Keratinocyte (primary cell): ENCODE data around the gene ID4.

Experiments
- CTCF ChIP-seq, 3 experiments: IDR thresholded peaks in 1 of 3; conservative IDR thresholded peaks in 1 of 3; optimal IDR thresholded peaks in 1 of 3; 2 replicates in 2 of 3; 3 replicates in 1 of 3; pipeline versions ENCODE3 to v1.5.1; 2011; ENCODE audit warnings: low read length in 3 of 3, mild to moderate bottlenecking in 3 of 3, moderate library complexity in 2 of 3, control low read depth in 1 of 3, inconsistent platforms in 1 of 3; ENCODE audit not compliant: insufficient read depth in 2 of 3; ENCODE audit errors: extremely low read depth in 1 of 3
- EZH2 ChIP-seq: IDR thresholded peaks from one replicate; pipeline ENCODE4 v1.6.1; 2012; ENCODE audit warnings: inconsistent platforms, mild to moderate bottlenecking, low read length, moderate library complexity

- TF ChIP-seq CTCF (optimal IDR thresholded peaks at IDR 0.05 in 1 of 3, IDR thresholded peaks at IDR 0.05 in 1 of 3, conservative IDR thresholded peaks at IDR 0.05 in 1 of 3; ENCODE audit: extremely low read depth in 1 of 3, insufficient read depth in 2 of 3, low read length in 3 of 3) (no peak), EZH2 (no peak)
Observed at GRCh38 chr6:19845266-19846041, 8.3 kb downstream of the ID4 start.
